ENCODE measurements around the gene IL22RA1.

IL22RA1 gene

GRCh38 chr1:24103879-24104278, 39.1 kb downstream of the IL22RA1 start:
- no peak overlapping the region for H3K4me3 ChIP-seq (ENCODE audit: low read length)
- TF ChIP-seq, protein P1, sequence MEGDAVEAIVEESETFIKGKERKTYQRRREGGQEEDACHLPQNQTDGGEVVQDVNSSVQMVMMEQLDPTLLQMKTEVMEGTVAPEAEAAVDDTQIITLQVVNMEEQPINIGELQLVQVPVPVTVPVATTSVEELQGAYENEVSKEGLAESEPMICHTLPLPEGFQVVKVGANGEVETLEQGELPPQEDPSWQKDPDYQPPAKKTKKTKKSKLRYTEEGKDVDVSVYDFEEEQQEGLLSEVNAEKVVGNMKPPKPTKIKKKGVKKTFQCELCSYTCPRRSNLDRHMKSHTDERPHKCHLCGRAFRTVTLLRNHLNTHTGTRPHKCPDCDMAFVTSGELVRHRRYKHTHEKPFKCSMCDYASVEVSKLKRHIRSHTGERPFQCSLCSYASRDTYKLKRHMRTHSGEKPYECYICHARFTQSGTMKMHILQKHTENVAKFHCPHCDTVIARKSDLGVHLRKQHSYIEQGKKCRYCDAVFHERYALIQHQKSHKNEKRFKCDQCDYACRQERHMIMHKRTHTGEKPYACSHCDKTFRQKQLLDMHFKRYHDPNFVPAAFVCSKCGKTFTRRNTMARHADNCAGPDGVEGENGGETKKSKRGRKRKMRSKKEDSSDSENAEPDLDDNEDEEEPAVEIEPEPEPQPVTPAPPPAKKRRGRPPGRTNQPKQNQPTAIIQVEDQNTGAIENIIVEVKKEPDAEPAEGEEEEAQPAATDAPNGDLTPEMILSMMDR (IDR thresholded peaks at IDR 0.05; ENCODE audit: insufficient read depth, low read depth, low read length, missing control alignments): no peak
- DNase-seq (ENCODE audit: low read depth): no peak

DNA sequence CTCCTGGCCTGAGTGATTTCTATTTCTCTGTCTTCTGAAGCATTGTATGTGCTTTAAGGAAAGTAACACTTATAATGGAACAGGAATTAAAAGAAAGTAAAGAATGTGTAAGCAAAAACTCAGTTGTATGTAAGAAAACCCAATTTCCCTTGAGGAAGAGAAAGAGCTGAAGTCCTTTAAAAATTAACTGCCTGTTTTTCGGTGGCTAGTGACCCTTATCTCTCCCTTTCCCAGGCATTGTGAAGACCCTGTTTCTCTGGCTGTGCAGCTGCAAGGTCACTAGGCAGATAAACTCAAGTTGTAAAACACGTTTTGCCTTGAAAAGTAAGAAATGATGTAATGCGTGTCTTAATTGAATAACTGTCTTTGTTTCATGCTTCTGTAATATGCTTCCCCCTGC, 39.5 kb downstream of the IL22RA1 start:
- TF ChIP-seq, protein P1 (IDR thresholded peaks at IDR 0.05; ENCODE audit: insufficient read depth, low read depth, low read length, missing control alignments): no peak
- H3K4me3 ChIP-seq (ENCODE audit: low read length): no peak overlapping the region
- no peak for DNase-seq (ENCODE audit: low read depth)

GRCh38 chr1:24102961-24103360, 40.0 kb downstream of the IL22RA1 start:
- TF ChIP-seq, protein P1 (IDR thresholded peaks at IDR 0.05; ENCODE audit: insufficient read depth, low read depth, low read length, missing control alignments): no peak
- H3K4me3 ChIP-seq (ENCODE audit: low read length): no peak overlapping the region
- no peak for DNase-seq (ENCODE audit: low read depth)

DNA sequence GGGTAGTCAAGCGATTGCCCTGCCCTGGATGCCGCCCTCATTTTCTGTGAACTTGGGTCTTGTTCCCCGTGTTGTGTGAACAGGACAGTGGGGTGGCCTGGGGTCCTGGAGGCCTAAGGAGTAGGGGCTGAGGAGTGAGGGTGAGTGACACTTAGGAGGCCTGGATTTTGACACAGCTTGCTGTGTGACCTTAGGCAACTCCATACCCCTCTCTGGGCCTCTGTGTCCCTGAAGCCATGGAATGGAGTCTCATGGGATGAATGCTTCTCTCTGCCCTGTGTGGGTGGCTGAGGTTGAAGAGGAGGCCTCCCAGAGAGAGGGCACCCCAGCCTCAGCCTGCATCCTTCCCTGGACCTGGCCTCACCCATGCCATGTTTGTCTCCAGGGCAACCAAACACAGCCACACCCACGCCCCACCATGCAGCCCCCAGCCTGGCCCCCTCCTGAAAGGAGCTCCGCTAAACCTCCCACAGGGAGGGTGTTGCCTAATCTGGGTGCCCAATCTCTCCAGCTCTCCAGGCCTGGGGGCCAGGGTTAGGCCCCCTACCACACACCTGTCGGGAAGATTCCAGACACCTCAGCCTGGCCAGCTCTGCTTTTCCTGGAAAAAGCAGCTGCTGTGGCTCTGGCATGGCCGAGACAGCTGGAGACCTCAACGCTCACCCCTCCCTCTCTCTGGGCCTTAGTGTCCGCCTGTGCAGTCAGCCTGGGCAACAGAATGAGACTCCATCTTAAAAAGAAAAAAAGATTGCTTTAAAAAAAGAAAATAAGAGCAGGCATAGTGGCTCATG, 40.9 kb downstream of the IL22RA1 start:
- no peak for DNase-seq (ENCODE audit: low read depth)
- H3K4me3 ChIP-seq (ENCODE audit: low read length): no peak overlapping the region
- TF ChIP-seq, protein P1 (IDR thresholded peaks at IDR 0.05; ENCODE audit: insufficient read depth, low read depth, low read length, missing control alignments): no peak

- no peak for DNase-seq (ENCODE audit: low read depth)
- H3K4me3 ChIP-seq (ENCODE audit: low read length): no peak overlapping the region
- TF ChIP-seq, protein P1 (IDR thresholded peaks at IDR 0.05; ENCODE audit: insufficient read depth, low read depth, low read length, missing control alignments): no peak
These were observed 41.8 kb downstream of the IL22RA1 start for GRCh38 chr1:24100945-24101737.

- no peak overlapping the region for H3K4me3 ChIP-seq (ENCODE audit: low read length)
- DNase-seq (ENCODE audit: low read depth): no peak
These were observed 43.8 kb downstream of the IL22RA1 start for GRCh38 chr1:24098943-24099638.

More at GRCh38 chr1:24098943-24099638, 43.8 kb downstream of the IL22RA1 start:
- TF ChIP-seq, protein P1 (IDR thresholded peaks at IDR 0.05; ENCODE audit: insufficient read depth, low read depth, low read length, missing control alignments): no peak
